Measurements from ENCODE around the gene CBARP.

Gene CBARP

GRCh38 chr19:1238369-1239303 lies 831 bp upstream of the CBARP start:
- DNase-seq = no peak

DNA sequence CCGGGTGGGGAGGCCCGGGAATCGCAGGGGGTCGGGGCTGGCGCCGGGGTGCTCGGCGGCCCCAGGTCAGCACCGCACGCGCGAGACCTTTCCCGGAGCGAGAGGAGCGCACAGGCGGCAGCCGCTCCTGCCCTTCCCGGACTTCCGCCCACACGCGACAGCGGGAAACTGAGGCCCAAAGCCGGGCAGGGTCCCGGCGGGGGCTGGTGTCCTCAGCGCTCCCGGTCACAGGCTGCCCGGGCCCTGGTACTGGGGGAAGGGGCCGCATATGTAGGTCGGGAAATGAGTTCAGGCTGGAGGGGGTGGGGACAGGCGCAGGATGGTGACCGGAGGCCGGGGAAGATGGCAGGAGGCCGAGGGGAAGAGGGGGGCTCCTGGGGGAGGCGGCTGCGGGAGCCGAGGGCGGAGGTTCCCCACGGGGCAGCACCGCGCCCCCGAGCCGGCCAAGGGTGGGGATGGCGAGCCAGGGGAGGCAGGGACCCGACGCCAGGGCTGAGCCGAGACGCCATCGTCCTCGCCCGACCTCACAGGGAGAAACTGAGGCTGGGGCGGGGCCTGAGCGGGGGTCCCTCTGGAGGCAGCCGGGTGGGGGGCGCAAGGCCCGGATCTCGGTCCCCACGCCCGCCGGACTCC lies 662 bp downstream of the CBARP start:
- DNase-seq = no peak

DNA sequence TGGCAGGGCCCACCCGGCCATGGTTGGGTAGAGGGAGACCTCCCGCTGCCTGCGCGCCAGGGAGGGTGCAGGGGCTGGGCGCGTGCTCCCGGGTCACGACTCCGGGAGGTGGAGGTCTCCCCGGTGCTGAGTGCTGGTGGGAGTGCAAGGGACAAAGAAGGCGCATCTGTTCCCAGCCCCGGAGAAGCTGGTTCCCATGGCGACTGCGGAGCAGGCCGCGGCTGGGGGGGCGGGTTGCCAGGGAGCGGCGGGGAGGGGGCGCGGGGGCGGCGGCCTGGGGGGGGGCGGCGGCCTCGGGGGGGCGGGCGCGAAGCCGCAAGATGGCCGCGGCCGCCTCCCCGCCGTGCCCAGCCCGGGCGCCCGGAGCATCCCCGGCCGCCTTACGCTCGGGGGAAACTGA lies 1.2 kb downstream of the CBARP start:
- DNase-seq = no peak

- peak; percentile 51 for DNase-seq
These were observed 1.9 kb downstream of the CBARP start for GRCh38 chr19:1235625-1236538.

DNA sequence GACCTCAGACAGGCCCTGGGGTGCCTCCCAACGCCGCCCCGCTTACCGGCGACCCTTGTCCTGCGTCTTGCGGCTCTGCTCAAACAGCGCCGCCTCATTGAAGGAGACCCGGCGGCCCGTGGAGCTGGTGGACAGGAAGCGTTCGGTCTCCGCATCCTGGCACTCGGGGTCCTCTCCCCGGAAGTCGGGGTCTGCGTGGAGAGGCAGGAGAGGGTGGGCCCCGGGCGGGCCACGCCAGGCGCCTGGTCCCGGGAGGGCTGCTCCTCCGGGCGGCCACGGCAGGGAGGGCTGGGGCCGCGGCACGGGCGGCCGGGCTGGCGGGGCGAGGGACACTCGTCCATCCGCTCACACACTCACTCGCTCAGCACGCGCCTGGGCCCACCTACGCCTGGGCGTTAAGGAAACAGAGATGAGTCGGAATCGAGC lies 2.8 kb downstream of the CBARP start:
- DNase-seq = no peak

- no peak for DNase-seq
These were observed 3.5 kb downstream of the CBARP start for GRCh38 chr19:1234051-1234954.

GRCh38 chr19:1233115-1233667 lies 4.6 kb downstream of the CBARP start:
- DNase-seq = no peak

- peak; percentile 36 for DNase-seq
These were observed 5.1 kb downstream of the CBARP start for GRCh38 chr19:1232652-1233072.

GRCh38 chr19:1231729-1232637 lies 5.8 kb downstream of the CBARP start:
- DNase-seq = no peak

- no peak for DNase-seq
These were observed 6.9 kb downstream of the CBARP start for GRCh38 chr19:1230783-1231489.

GRCh38 chr19:1229924-1230782 lies 7.7 kb downstream of the CBARP start:
- DNase-seq = no peak

DNA sequence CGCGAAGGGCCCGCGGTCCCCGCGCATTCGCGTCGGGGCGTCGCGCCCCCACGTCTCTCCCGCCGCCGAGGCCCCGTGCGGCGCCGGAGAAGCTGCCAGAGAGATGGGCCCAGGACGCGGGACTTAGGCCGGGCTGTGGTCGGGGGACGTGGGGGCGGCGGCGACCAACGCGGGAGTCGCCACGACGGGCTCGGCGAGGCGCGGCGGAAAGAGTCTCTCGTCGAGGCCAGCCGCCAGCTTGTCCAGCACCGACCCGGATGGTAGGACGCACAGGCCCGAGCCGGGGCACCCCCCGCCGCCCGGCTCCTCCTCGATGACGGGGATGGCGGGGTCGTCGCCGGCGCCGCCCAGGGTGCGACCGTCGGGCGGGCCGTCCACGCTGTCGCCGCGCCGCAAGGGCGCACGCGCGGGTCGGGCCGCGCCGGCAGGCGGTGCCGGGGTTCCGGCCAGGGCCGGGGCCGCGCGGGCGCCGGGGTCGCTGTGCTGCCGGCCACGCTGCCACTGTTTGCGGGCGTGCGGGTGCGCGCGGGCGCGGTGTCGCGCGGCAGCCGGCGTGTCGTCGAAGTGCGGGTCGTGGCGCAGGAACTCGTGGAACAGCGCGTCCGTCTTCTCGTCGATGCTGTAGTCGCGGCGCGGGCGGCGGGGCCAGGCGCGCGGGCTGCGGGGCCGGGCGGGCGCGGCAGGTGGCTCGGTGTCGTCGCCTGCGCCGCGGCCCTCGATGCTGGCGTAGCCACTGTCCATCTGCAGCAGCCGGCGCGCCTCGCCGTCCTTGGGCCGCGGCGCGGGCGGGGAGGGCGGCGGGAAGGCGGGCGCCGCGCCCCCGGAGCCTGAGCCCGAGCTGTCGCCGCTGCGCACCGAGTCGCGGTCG lies 8.5 kb downstream of the CBARP start:
- no peak for DNase-seq

GRCh38 chr19:1228161-1228957 lies 9.4 kb downstream of the CBARP start:
- DNase-seq = no peak

GRCh38 chr19:1227304-1228054 lies 10.3 kb downstream of the CBARP start:
- DNase-seq = no peak

- no peak for DNase-seq
These were observed 11.1 kb downstream of the CBARP start for GRCh38 chr19:1226522-1227303.
